Gastroesophageal sphincter (tissue), 4 donors: ENCODE measurements around the gene ZSWIM9. TPM values are rescaled to one million over a fixed set of nuclear protein-coding genes. Genes with fewer than 3 reads are reported as not detected.
A peak's percentile ranks its signal among the peaks of the same experiment; 100 is the strongest.

ENCODE experiments used
- ATAC-seq: fragments of 150-250 bp; one replicate; pipeline ENCODE4 v1.9.1; 2016; ENCODE audit warnings: mild to moderate bottlenecking, moderate library complexity
- H3K27ac ChIP-seq, 4 donors: fragments of 200-600 bp; sonication (generic) in 3 of 4; 1 replicate in 3 of 4; 2 replicates in 1 of 4; pipeline ENCODE4 v1.5.1; 2016 to 2019
- H3K27me3 ChIP-seq: fragments of 200-600 bp; sonication (generic); one replicate; pipeline ENCODE4 v1.5.1; 2019
- H3K36me3 ChIP-seq, 2 donors: fragments of 200-600 bp; sonication (generic); one replicate each; pipeline ENCODE4 v1.5.1; 2019; ENCODE audit warnings: control low read depth in 1 of 2
- H3K4me1 ChIP-seq, 3 donors: fragments of 200-600 bp; sonication (generic); 1 replicate in 2 of 3; 2 replicates in 1 of 3; pipeline ENCODE4 v1.5.1; 2016 to 2019; ENCODE audit warnings: control low read depth in 2 of 3
- H3K4me3 ChIP-seq, 2 donors: fragments of 200-600 bp; sonication (generic); one replicate each; pipeline ENCODE4 v1.5.1; 2019; ENCODE audit warnings: mild to moderate bottlenecking in 1 of 2, moderate library complexity in 1 of 2
- H3K9me3 ChIP-seq, 3 donors: fragments of 200-600 bp; sonication (generic); one replicate each; pipeline ENCODE4 v1.5.1; 2017 to 2019; ENCODE audit warnings: control low read depth in 2 of 3
- EP300 ChIP-seq: sonication (generic); formaldehyde crosslinking; IDR thresholded peaks from one replicate; pipeline ENCODE4 v1.6.1; 2017; ENCODE audit warnings: antibody characterized with exemption, mild to moderate bottlenecking
- POLR2A ChIP-seq, 2 donors: fragments of 450-650 bp; IDR thresholded peaks; one replicate each; pipeline ENCODE4 v1.6.1; 2017; ENCODE audit warnings: antibody characterized with exemption in 2 of 2, mild to moderate bottlenecking in 2 of 2, moderate library complexity in 1 of 2
- POLR2AphosphoS5 ChIP-seq: sonication (generic); formaldehyde crosslinking; IDR thresholded peaks from one replicate; pipeline ENCODE4 v1.6.1; 2017; ENCODE audit warnings: antibody characterized with exemption
- WGBS, 2 donors: methylation state at CpG; one replicate each; pipeline ENCODE4 v1.1.5; 2018; ENCODE audit warnings: low coverage in 1 of 2; 5-methylcytosine and 5-hydroxymethylcytosine counted together
- total RNA-seq, 4 donors: library from RNA; depleted of rRNA; stranded (reverse); fragments of >200 nt; gene quantifications; one replicate each; pipeline ENCODE4 v1.1.0, GENCODE V29; 2016
- TF ChIP-seq, protein P1 (sequence below), 4 experiments: fragments of 200-600 bp in 2 of 4; fragments of 450-650 bp in 2 of 4; sonication (generic) in 1 of 4; IDR thresholded peaks; one replicate each; pipeline ENCODE4 v1.5.1; 2017 to 2019; ENCODE audit warnings: antibody characterized with exemption in 4 of 4, mild to moderate bottlenecking in 2 of 4, moderate library complexity in 2 of 4

ZSWIM9 gene
- 1 to 10 TPM; 3.2 to 8.3 (median 5.7) TPM for total RNA-seq

DNA sequence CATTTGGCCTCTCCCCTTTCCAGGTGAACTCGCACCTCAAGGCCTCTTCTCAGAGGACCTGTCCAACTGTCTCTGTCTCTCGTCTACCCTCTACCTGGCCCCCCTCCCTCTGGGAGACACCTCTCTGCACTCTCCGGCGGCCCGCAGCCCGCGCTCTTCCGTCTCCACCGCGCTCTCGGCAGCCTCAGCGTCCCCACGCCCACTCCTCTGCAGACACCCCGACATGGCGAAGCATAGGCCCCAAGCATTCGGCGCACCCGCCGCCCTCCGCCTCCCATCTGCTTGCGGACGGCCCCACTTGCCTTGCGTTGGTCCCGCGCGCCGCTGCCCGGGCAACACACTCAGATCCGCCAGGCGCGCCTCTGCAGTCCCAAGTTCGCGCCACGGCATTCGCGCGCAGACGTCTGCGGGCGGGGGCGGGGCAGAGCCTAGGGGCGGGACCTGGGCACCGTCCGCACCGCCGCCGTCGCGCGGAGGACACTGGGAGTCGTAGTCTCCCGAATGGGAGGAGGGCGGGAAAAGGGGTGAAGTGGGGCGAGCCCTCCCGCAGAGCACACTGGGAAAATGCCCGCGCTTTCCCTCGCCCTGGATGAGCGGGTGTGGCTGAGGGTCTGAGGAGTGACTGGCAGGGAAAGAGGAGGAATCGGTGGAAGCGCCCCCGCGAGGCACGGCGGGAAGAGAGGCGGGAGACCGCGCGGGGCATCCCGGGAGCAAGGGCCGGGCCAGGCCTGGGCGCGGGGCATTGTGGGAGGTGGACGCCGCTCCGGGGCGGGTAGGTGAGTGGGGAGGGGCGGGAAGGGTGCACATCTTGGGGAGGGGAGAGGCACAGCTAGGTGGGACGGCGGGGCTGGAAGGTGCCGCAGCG is at the start of gene ZSWIM9, which contains the start of gene LIG1:
ZSWIM9 (plus strand) TSS at position 742 of the 865 bp plus-strand sequence. CDS start 1,123 bp downstream, outside the sequence.
LIG1 (minus strand) TSS at position 406 of the 865 bp plus-strand sequence. CDS start 4,778 bp downstream, outside the sequence.
- H3K27ac ChIP-seq, result peak within 1 kb of the TSS; percentile 59 to 93 (median 90)
- ATAC-seq, result peak; percentile 96
- peaks cover 0 to 22% (median 8%) of the 10 kb centered on the region in 3 donors for H3K4me1 ChIP-seq
- peak within 1 kb of the TSS; percentile 60 to 83 for H3K4me3 ChIP-seq
- H3K9me3 ChIP-seq, result no peaks in the 10 kb centered on the region
- H3K36me3 ChIP-seq, result peaks cover 0 to 35% of the 10 kb centered on the region in 2 donors
- WGBS, 2 donors, result 2 to 7% methylated on average over 3 to 13 of the region's 82 CpGs
- TF ChIP-seq POLR2A (IDR thresholded peaks at IDR 0.05) (no peak), POLR2AphosphoS5 (peak; percentile 49), EP300 (no peak)
- TF ChIP-seq, protein P1, sequence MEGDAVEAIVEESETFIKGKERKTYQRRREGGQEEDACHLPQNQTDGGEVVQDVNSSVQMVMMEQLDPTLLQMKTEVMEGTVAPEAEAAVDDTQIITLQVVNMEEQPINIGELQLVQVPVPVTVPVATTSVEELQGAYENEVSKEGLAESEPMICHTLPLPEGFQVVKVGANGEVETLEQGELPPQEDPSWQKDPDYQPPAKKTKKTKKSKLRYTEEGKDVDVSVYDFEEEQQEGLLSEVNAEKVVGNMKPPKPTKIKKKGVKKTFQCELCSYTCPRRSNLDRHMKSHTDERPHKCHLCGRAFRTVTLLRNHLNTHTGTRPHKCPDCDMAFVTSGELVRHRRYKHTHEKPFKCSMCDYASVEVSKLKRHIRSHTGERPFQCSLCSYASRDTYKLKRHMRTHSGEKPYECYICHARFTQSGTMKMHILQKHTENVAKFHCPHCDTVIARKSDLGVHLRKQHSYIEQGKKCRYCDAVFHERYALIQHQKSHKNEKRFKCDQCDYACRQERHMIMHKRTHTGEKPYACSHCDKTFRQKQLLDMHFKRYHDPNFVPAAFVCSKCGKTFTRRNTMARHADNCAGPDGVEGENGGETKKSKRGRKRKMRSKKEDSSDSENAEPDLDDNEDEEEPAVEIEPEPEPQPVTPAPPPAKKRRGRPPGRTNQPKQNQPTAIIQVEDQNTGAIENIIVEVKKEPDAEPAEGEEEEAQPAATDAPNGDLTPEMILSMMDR (IDR thresholded peaks at IDR 0.05), result peak in 3 of 4 experiments; percentile 6 to 50 (median 31)
- H3K27me3 ChIP-seq, result no peaks in the 10 kb centered on the region

DNA sequence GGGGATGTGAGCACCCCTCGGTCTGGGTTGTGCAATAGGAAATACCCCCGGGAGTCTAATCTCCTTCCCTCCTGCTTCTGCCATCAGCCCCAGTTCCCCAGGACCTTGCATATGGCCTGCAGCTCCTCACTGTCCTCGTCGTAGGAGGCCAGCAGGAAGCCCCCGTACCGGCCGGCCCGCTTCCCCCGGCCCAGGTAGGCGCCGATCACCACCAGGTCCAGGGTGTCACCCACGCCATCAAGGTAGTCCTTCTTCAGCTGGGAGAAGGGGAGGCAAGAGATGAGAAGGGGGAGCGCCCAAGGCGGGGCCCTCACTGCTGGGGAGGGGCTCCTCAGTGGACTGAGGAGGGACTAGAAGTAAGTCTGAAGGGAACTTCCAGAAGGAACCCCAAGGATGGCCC is 49.4 kb upstream of the ZSWIM9 start:
- 81 to 91% methylated on average over 4 to 5 of the region's 14 CpGs for WGBS, 2 donors
- TF ChIP-seq POLR2A (IDR thresholded peaks at IDR 0.05) (no peak), EP300 (no peak), POLR2AphosphoS5 (no peak)
- TF ChIP-seq, protein P1 (IDR thresholded peaks at IDR 0.05), result no peak
- ATAC-seq, result no peak

GRCh38 chr19:48121909-48122371 is 48.5 kb upstream of the ZSWIM9 start:
- Histone ChIP-seq H3K36me3 (peaks cover 0 to 35% of the 10 kb centered on the region in 2 donors), H3K4me3 (no peak overlapping the region), H3K4me1 (peaks cover 0 to 5% (median 0%) of the 10 kb centered on the region in 3 donors), H3K27ac (no peak overlapping the region), H3K27me3 (no peaks in the 10 kb centered on the region), H3K9me3 (no peaks in the 10 kb centered on the region)
- WGBS, 2 donors, result 50 to 80% methylated on average over 2 to 7 of the region's 10 CpGs
- peak; percentile 48 for ATAC-seq
- TF ChIP-seq POLR2A (IDR thresholded peaks at IDR 0.05) (no peak), EP300 (no peak), POLR2AphosphoS5 (no peak)
- TF ChIP-seq, protein P1 (IDR thresholded peaks at IDR 0.05), result no peak

More for the DNA sequence above, 49.4 kb upstream of the ZSWIM9 start:
- Histone ChIP-seq H3K27me3 (no peaks in the 10 kb centered on the region), H3K4me3 (no peak overlapping the region), H3K9me3 (no peaks in the 10 kb centered on the region), H3K4me1 (peaks cover 0 to 5% (median 0%) of the 10 kb centered on the region in 3 donors), H3K27ac (no peak overlapping the region), H3K36me3 (peaks cover 0 to 36% of the 10 kb centered on the region in 2 donors)

- TF ChIP-seq POLR2AphosphoS5, result no peak
- no peak for TF ChIP-seq EP300
- TF ChIP-seq, protein P1 (IDR thresholded peaks at IDR 0.05), result no peak
- no peak for TF ChIP-seq POLR2A (IDR thresholded peaks at IDR 0.05)
- H3K36me3 ChIP-seq, result peaks cover 0 to 40% of the 10 kb centered on the region in 2 donors
- peaks cover 0 to 5% (median 0%) of the 10 kb centered on the region in 3 donors for H3K4me1 ChIP-seq
- no peak overlapping the region for H3K4me3 ChIP-seq
- no peak for ATAC-seq
- 60 to 77% methylated on average over 2 to 6 of the region's 14 CpGs for WGBS, 2 donors
- H3K9me3 ChIP-seq, result no peaks in the 10 kb centered on the region
- no peaks in the 10 kb centered on the region for H3K27me3 ChIP-seq
- no peak overlapping the region for H3K27ac ChIP-seq
Measured at GRCh38 chr19:48122421-48122820, 48.1 kb upstream of the ZSWIM9 start.
